GM12801 (cell line): ENCODE measurements around the gene MINDY3.

Source experiments
- TF ChIP-seq, protein P1 (sequence below): IDR thresholded peaks from one replicate; pipeline ENCODE4 v1.5.1; 2011; ENCODE audit warnings: control low read depth; ENCODE audit not compliant: insufficient read length; ENCODE audit errors: extremely low read depth

Gene MINDY3

DNA sequence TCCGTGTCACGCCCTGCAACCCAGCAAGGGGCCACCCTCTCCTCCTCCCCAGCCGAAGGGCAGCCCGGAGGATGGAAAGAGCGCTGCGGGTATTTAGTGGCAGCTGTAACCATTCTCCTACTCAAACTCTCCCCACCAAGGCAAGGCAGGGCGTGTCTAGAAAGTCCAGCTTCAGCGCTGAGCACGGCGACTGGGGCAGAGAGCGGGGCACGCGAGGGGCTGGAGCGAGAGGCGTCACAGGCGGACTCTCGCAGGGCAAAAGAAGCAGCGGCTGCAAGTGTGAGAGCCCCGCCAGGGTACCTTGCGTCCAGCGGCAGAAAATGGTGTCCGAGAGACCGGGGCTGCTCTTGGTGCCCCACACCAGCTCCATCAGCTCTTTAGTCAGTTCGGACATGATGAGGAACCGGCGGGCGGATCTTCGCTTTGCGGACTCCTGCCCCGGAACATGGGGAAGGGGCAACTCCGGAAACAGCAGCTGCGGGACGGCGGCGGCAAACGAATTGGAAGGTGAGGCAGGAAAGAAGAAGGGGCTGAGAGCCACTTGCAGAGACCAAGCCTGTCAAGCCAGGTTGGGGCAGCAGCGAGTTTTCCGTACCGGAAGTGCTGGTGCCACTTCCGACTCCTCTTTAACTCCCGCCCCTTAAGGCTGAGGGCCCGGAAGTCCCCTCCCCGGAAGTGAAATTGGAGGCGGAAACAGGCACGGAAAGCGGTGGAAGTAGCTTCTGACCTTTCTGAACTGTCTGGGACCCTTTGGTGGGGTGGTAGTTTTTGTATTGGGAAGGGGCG lies at the start of gene MINDY3:
Gene MINDY3 (minus strand): TSS at position 602 of the 786 bp plus-strand sequence. CDS start 208 bp downstream, at position 394.
- TF ChIP-seq, protein P1, sequence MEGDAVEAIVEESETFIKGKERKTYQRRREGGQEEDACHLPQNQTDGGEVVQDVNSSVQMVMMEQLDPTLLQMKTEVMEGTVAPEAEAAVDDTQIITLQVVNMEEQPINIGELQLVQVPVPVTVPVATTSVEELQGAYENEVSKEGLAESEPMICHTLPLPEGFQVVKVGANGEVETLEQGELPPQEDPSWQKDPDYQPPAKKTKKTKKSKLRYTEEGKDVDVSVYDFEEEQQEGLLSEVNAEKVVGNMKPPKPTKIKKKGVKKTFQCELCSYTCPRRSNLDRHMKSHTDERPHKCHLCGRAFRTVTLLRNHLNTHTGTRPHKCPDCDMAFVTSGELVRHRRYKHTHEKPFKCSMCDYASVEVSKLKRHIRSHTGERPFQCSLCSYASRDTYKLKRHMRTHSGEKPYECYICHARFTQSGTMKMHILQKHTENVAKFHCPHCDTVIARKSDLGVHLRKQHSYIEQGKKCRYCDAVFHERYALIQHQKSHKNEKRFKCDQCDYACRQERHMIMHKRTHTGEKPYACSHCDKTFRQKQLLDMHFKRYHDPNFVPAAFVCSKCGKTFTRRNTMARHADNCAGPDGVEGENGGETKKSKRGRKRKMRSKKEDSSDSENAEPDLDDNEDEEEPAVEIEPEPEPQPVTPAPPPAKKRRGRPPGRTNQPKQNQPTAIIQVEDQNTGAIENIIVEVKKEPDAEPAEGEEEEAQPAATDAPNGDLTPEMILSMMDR, result no peak

DNA sequence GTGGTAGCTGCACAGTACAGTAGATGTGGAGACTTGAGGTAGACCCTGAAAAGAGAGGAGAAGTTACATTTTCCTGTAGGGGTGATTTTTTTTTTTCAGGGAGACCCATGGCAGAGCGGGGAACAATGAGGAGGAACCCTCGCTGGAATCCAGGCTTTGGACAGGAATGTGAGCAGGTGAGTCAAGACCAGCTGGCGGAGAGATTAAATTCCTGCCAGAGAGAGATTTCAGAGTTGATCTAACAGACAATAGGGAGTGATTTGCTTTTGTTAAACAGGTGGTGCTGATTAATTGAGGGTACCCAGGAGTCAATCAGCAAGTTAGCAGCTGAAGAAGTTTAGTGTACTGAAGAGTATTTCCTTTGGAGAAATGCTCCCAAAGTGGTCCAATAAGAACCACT lies 41.6 kb upstream of the MINDY3 start:
- TF ChIP-seq, protein P1, result no peak

DNA sequence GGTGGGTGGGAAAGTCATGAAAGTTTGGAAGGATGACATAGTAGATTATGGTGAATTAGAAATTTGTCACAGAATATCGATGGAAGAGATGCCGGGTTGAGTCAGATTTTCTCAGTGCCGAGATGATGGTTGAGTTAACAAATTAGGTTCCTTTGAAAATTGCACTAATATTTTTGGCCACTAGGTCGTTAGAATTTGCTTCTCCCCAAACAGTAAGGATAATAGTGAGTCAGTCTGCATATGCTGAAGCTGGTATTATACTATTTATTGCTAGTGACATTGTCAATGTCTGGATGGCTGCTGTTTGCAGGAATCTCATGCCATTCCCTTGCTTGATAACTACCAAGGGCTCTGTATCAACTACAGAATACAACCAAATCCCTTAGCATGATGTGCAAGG lies 37.7 kb upstream of the MINDY3 start:
- TF ChIP-seq, protein P1, result no peak

DNA sequence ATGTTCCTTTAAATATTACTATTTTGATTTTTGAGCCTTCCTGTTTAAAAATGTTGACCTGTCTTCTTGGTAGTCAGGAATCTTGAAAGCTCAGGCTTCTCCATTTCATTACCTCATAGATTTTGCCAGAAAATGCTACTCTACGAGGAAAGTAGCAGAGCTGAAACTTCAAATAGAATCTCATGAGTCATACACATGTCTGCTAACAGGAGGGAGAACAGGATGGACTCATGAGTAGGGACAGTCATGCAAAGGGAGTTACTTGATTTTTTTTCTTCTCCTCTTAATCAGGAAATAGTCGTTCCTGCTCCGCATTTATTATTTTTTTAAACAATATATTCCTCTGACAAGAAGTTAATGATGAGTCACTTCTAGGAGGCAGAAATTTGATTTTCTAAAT lies 37.0 kb upstream of the MINDY3 start:
- TF ChIP-seq, protein P1, result no peak

DNA sequence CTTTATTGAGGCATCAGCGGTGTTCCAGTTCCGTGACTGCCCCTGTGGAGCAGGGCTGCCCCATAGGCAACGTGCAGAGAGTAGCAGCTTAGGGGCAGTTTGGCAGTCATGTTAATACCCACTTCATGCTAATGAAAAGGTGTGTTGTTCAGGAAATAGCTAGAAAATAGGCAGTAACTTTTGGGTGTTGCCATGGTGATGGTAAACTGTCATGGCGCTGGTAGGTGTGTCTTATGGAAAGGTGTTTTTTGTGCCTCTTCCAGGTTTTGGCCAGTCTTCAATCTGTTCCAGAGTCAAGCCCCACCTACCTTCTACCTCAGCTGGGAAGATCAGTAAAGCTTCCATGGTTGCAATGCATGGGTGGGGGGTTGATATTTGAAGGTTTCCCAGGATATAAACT lies 36.3 kb upstream of the MINDY3 start:
- TF ChIP-seq, protein P1, result no peak

DNA sequence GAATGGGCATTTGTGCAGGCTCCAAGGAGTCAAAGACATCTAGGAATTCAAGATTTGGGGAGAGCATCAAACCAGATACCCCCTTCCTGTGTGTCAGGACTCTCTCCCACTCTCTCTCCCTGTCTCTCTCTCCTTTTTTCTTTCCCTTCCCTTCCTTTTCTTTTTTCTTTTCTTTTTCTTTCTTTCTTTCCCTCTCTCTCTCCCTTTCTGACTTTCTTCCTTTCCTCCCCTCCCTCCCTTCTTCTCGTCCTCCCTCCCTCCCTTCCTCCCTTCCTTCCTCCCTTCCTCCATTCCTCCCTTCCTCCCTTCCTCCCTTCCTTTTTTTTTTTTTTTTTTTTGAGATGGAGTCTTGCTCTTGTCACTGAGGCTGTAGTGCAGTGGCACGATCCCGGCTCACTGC lies 24.1 kb upstream of the MINDY3 start:
- TF ChIP-seq, protein P1, result no peak

DNA sequence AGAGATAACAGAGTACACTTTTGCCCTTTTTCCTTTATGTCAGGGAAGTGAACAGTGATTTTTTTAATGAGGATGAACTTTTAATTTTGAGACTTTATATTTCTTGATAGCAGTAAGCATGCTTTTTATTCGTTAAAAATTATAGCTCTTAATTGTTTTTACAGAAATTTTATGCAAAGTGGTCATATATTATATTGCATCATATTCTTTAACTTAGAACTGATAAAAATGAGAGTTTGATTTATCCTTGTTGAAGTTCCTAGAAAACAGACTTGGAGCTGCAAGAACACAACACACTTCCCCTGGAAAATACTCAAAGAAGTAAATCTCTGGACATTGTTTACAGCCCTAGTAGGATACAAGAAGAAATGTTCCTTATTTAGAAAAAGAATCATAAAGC lies 21.2 kb upstream of the MINDY3 start:
- TF ChIP-seq, protein P1, result no peak

DNA sequence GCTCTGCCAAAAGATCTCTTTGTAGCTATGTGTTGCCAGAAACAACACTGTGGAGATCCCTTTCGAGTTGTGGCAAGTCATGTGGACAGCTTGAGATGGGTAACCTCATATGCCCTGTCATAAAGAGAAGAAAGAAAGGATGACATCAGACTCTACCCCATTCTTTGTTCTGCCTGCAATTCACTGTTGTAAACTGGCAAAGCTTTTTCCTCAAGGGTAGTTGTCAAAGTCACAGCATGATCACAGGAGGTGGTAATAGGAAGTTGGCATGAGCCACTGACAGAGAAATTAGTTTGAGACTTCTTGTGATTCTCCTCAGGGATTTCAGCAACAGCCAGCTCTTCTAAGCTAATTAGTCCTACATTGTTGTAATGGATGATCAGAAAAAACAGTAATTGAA lies 19.4 kb upstream of the MINDY3 start:
- TF ChIP-seq, protein P1, result no peak
